HepG2 (cell line): ENCODE measurements around the gene MPC1. TPM values are rescaled to one million over a fixed set of nuclear protein-coding genes. Genes with fewer than 3 reads are reported as not detected.

Experiments used
- CENPX ChIP-seq: sonication (generic); formaldehyde crosslinking; IDR thresholded peaks from 2 replicates; pipeline ENCODE4 v1.9.0; 2021; ENCODE audit warnings: mild to moderate bottlenecking, missing genetic modification reagents, moderate library complexity
- IKZF1 ChIP-seq: fragments of 450-650 bp; IDR thresholded peaks from 2 replicates; pipeline ENCODE4 v1.7.1; 2016
- MATR3 ChIP-seq: sonication (generic); formaldehyde crosslinking; IDR thresholded peaks from 2 replicates; pipeline ENCODE4 v1.4.0; 2020; ENCODE audit warnings: missing genetic modification reagents
- RCOR2 ChIP-seq: IDR thresholded peaks from 2 replicates; pipeline ENCODE4 v1.6.1; 2016; ENCODE audit warnings: missing biosample characterization, missing genetic modification reagents
- STAT5B ChIP-seq: sonication (generic); formaldehyde crosslinking; IDR thresholded peaks from 2 replicates; pipeline ENCODE4 v1.4.0; 2020; ENCODE audit warnings: missing genetic modification reagents
- ZBTB8A ChIP-seq: sonication (generic); formaldehyde crosslinking; IDR thresholded peaks from 2 replicates; pipeline ENCODE4 v1.4.0; 2020; ENCODE audit warnings: mild to moderate bottlenecking, low read depth, missing genetic modification reagents, borderline replicate concordance
- ZFP90 ChIP-seq: sonication (generic); formaldehyde crosslinking; IDR thresholded peaks from 2 replicates; pipeline ENCODE4 v1.8.0; 2022; ENCODE audit warnings: missing genetic modification reagents, mild to moderate bottlenecking, inconsistent platforms, borderline replicate concordance
- ZNF510 ChIP-seq: sonication (generic); formaldehyde crosslinking; IDR thresholded peaks from 2 replicates; pipeline ENCODE4 v1.4.0; 2020; ENCODE audit warnings: low read depth, mild to moderate bottlenecking, missing genetic modification reagents
- ZNF589 ChIP-seq: sonication (generic); formaldehyde crosslinking; conservative IDR thresholded peaks from 2 replicates; pipeline ENCODE4 v1.8.0; 2022; ENCODE audit warnings: mild to moderate bottlenecking, moderate library complexity, missing genetic modification reagents
- ZNF672 ChIP-seq: sonication (generic); formaldehyde crosslinking; IDR thresholded peaks from 2 replicates; pipeline ENCODE4 v1.8.1; 2022; ENCODE audit warnings: missing genetic modification reagents
- ZNF678 ChIP-seq: sonication (generic); formaldehyde crosslinking; IDR thresholded peaks from 2 replicates; pipeline ENCODE4 v1.4.0; 2020; ENCODE audit warnings: mild to moderate bottlenecking, missing genetic modification reagents
- polyA plus RNA-seq, 8 experiments: library from polyadenylated mRNA; depleted of rRNA in 3 of 8; stranded (reverse) in 7 of 8; unstranded in 1 of 8; fragments of >200 nt; fragmentation: Illumina TruSeq in 4 of 8; extraction: Trizol in 4 of 8; gene quantifications; 2 replicates each; pipeline versions ENCODE4 v1.2.1 to v1.2.3, GENCODE V29; 2011 to 2016; ENCODE audit warnings: low read depth in 4 of 8, missing spikeins in 1 of 8, mixed read lengths in 1 of 8; ENCODE audit not compliant: insufficient read depth in 1 of 8
- total RNA-seq, 5 experiments: library from RNA; depleted of rRNA; stranded (reverse); fragments of >200 nt; fragmentation: Illumina TruSeq; extraction: Trizol; gene quantifications; 2 replicates each; pipeline ENCODE4 v1.2.3, GENCODE V29; 2016; ENCODE audit warnings: low read depth in 1 of 5
- TF ChIP-seq, protein P1 (sequence below): sonication (generic); formaldehyde crosslinking; IDR thresholded peaks from 2 replicates; pipeline ENCODE4 v1.8.1; 2023; ENCODE audit warnings: mild to moderate bottlenecking, inconsistent platforms, moderate library complexity, missing genetic modification reagents, borderline replicate concordance
- TF ChIP-seq, protein P2 (sequence below): sonication (generic); formaldehyde crosslinking; IDR thresholded peaks from 2 replicates; pipeline ENCODE4 v1.4.0; 2020; ENCODE audit warnings: missing genetic modification reagents, borderline replicate concordance
- TF ChIP-seq, protein P3 (sequence below): IDR thresholded peaks from 2 replicates; pipeline ENCODE4 v1.6.1; 2012; ENCODE audit warnings: low read depth, low read length, improper control_type of control experiment
- TF ChIP-seq, protein P4 (sequence below): sonication (generic); formaldehyde crosslinking; IDR thresholded peaks from 2 replicates; pipeline ENCODE4 v1.8.0; 2022; ENCODE audit warnings: missing genetic modification reagents, low read depth, mild to moderate bottlenecking, borderline replicate concordance
- TF ChIP-seq, protein P5 (sequence below): sonication (generic); formaldehyde crosslinking; IDR thresholded peaks from 2 replicates; pipeline ENCODE4 v1.5.1; 2020; ENCODE audit warnings: missing genetic modification reagents, mild to moderate bottlenecking, borderline replicate concordance
- TF ChIP-seq, protein P6 (sequence below): sonication (generic); formaldehyde crosslinking; IDR thresholded peaks from 2 replicates; pipeline ENCODE4 v1.4.0; 2020; ENCODE audit warnings: mild to moderate bottlenecking, missing genetic modification reagents

Gene MPC1
- total and polyA plus RNA-seq, 2 of the 13 experiments (the other 11 are each of a cell fraction or from before 2014, with no cell fraction given), result 189 to 214 TPM

DNA sequence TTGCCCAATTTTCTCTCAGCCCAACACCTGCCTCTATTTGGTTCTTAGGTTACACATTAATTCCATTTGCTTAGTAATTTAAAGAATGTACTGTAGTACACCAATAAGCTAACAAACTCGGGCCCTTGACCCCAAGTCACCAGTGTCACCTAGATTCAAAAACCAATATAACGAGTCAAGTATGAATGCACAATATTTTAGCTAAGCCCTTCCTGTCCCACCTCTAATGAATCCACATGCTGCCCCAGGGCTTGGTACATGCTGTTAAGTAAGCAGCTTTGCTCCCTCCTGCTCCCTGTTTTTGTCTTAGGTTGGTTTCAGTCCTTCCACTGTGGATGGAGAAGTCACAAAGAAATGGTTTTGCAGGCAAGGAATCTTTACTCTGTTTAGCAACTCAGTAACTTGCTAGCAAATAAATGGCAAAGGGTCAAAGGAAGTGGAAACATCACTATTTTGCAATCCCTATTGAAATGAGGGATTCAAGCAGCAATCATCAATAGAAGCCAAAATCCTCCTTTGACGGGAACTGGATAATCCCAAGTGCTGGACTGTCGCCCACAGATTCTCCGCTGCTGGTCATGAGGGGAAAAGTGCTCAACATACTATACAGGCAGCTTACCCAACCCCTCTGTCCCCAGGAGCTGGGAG is 5.0 kb upstream of the MPC1 start (continued):
- TF ChIP-seq, protein P1, sequence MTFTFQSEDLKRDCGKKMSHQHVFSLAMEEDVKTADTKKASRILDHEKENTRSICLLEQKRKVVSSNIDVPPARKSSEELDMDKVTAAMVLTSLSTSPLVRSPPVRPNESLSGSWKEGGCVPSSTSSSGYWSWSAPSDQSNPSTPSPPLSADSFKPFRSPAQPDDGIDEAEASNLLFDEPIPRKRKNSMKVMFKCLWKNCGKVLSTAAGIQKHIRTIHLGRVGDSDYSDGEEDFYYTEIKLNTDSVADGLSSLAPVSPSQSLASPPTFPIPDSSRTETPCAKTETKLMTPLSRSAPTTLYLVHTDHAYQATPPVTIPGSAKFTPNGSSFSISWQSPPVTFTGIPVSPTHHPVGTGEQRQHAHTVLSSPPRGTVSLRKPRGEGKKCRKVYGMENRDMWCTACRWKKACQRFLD, result no peak; the same call in 1 of the 2 replicates
- TF ChIP-seq ZNF672 (CRISPR knock-in tag) (no peak), ZNF678 (CRISPR knock-in tag) (no peak), ZFP90 (peak; percentile 65; the same call in 1 of the 2 replicates), RCOR2 (CRISPR knock-in tag) (peak; percentile 83), STAT5B (no peak), CENPX (CRISPR knock-in tag) (no peak), ZNF589 (CRISPR knock-in tag) (peak; percentile 31; the same call in 1 of the 2 replicates), IKZF1 (no peak), ZBTB8A (CRISPR knock-in tag) (no peak), ZNF510 (CRISPR knock-in tag) (no peak; the same call in none of the 2 replicates), MATR3 (no peak)
- TF ChIP-seq, protein P2, sequence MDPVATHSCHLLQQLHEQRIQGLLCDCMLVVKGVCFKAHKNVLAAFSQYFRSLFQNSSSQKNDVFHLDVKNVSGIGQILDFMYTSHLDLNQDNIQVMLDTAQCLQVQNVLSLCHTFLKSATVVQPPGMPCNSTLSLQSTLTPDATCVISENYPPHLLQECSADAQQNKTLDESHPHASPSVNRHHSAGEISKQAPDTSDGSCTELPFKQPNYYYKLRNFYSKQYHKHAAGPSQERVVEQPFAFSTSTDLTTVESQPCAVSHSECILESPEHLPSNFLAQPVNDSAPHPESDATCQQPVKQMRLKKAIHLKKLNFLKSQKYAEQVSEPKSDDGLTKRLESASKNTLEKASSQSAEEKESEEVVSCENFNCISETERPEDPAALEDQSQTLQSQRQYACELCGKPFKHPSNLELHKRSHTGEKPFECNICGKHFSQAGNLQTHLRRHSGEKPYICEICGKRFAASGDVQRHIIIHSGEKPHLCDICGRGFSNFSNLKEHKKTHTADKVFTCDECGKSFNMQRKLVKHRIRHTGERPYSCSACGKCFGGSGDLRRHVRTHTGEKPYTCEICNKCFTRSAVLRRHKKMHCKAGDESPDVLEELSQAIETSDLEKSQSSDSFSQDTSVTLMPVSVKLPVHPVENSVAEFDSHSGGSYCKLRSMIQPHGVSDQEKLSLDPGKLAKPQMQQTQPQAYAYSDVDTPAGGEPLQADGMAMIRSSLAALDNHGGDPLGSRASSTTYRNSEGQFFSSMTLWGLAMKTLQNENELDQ (CRISPR knock-in tag), result no peak; the same call in 1 of the 2 replicates
- TF ChIP-seq, protein P3, sequence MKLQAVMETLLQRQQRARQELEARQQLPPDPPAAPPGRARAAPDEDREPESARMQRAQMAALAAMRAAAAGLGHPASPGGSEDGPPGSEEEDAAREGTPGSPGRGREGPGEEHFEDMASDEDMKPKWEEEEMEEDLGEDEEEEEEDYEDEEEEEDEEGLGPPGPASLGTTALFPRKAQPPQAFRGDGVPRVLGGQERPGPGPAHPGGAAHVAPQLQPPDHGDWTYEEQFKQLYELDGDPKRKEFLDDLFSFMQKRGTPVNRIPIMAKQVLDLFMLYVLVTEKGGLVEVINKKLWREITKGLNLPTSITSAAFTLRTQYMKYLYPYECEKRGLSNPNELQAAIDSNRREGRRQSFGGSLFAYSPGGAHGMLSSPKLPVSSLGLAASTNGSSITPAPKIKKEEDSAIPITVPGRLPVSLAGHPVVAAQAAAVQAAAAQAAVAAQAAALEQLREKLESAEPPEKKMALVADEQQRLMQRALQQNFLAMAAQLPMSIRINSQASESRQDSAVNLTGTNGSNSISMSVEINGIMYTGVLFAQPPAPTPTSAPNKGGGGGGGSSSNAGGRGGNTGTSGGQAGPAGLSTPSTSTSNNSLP, result peak; percentile 91
- TF ChIP-seq, protein P4, sequence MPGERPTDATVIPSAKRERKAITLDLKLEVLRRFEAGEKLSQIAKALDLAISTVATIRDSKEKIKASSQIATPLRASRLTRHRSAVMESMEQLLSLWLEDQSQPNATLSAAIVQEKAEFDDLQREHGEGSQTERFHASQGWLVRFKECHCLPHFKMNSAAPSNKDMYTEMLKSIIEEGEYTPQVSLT (CRISPR knock-in tag), result no peak
- TF ChIP-seq, protein P5, sequence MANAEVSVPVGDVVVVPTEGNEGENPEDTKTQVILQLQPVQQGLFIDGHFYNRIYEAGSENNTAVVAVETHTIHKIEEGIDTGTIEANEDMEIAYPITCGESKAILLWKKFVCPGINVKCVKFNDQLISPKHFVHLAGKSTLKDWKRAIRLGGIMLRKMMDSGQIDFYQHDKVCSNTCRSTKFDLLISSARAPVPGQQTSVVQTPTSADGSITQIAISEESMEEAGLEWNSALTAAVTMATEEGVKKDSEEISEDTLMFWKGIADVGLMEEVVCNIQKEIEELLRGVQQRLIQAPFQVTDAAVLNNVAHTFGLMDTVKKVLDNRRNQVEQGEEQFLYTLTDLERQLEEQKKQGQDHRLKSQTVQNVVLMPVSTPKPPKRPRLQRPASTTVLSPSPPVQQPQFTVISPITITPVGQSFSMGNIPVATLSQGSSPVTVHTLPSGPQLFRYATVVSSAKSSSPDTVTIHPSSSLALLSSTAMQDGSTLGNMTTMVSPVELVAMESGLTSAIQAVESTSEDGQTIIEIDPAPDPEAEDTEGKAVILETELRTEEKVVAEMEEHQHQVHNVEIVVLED (CRISPR knock-in tag), result peak; percentile 60; the same call in 1 of the 2 replicates
- TF ChIP-seq, protein P6, sequence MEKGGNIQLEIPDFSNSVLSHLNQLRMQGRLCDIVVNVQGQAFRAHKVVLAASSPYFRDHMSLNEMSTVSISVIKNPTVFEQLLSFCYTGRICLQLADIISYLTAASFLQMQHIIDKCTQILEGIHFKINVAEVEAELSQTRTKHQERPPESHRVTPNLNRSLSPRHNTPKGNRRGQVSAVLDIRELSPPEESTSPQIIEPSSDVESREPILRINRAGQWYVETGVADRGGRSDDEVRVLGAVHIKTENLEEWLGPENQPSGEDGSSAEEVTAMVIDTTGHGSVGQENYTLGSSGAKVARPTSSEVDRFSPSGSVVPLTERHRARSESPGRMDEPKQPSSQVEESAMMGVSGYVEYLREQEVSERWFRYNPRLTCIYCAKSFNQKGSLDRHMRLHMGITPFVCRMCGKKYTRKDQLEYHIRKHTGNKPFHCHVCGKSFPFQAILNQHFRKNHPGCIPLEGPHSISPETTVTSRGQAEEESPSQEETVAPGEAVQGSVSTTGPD (CRISPR knock-in tag), result no peak; the same call in 1 of the 2 replicates
